HL-60 (cell line): ENCODE results near the gene RCAN3.

ENCODE experiments used
- CTCF ChIP-seq: IDR thresholded peaks from one replicate; pipeline ENCODE4 v1.5.1; 2011; ENCODE audit warnings: low read length, control low read depth, inconsistent platforms; ENCODE audit not compliant: insufficient read depth
- GABPA ChIP-seq: IDR thresholded peaks from 2 replicates; pipeline ENCODE4 v1.6.1; 2012; ENCODE audit warnings: low read depth
- POLR2AphosphoS5 ChIP-seq: IDR thresholded peaks from 2 replicates; pipeline ENCODE4 v1.6.1; 2012; ENCODE audit warnings: low read depth
- TF ChIP-seq, protein P1 (sequence below): IDR thresholded peaks from 2 replicates; pipeline ENCODE4 v1.6.1; 2012; ENCODE audit warnings: low read depth; ENCODE audit not compliant: insufficient replicate concordance

GRCh38 chr1:24526045-24526444 lies 23.4 kb downstream of the RCAN3 start:
- TF ChIP-seq CTCF (no peak), POLR2AphosphoS5 (no peak), GABPA (no peak)
- TF ChIP-seq, protein P1, sequence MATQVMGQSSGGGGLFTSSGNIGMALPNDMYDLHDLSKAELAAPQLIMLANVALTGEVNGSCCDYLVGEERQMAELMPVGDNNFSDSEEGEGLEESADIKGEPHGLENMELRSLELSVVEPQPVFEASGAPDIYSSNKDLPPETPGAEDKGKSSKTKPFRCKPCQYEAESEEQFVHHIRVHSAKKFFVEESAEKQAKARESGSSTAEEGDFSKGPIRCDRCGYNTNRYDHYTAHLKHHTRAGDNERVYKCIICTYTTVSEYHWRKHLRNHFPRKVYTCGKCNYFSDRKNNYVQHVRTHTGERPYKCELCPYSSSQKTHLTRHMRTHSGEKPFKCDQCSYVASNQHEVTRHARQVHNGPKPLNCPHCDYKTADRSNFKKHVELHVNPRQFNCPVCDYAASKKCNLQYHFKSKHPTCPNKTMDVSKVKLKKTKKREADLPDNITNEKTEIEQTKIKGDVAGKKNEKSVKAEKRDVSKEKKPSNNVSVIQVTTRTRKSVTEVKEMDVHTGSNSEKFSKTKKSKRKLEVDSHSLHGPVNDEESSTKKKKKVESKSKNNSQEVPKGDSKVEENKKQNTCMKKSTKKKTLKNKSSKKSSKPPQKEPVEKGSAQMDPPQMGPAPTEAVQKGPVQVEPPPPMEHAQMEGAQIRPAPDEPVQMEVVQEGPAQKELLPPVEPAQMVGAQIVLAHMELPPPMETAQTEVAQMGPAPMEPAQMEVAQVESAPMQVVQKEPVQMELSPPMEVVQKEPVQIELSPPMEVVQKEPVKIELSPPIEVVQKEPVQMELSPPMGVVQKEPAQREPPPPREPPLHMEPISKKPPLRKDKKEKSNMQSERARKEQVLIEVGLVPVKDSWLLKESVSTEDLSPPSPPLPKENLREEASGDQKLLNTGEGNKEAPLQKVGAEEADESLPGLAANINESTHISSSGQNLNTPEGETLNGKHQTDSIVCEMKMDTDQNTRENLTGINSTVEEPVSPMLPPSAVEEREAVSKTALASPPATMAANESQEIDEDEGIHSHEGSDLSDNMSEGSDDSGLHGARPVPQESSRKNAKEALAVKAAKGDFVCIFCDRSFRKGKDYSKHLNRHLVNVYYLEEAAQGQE = no peak
